GM12878 (cell line): ENCODE data around the gene PARPBP. TPM values are rescaled to one million over a fixed set of nuclear protein-coding genes. Genes with fewer than 3 reads are reported as not detected.

Source experiments
- ATAC-seq: fragments of 200-7000 bp; cut with Tn5 transposase; 3 replicates; pipeline ENCODE4 v1.9.1; 2020; ENCODE audit warnings: mild to moderate bottlenecking, moderate library complexity
- BruUV-seq: library from RNA; stranded (reverse); fragments of 400-500 nt; replicated peaks from 2 replicates; lab custom pipeline; 2021; lab: Mats Ljungman, UMichigan
- CTCF ChIA-PET: fragments of 300-600 bp; sonication (Branson Sonifier 250); formaldehyde crosslinking; extraction: SDS; loops from one replicate; lab custom pipeline; 2021; ENCODE audit warnings: inconsistent platforms; lab: Yijun Ruan, JAX
- POLR2A ChIA-PET: fragments of 350-600 bp; formaldehyde crosslinking; extraction: SDS; loops from one replicate; lab custom pipeline; 2021; ENCODE audit warnings: inconsistent platforms; lab: Charles Lee
- RAD21 ChIA-PET: fragments of 300-600 bp; sonication (Branson Sonifier 250); formaldehyde crosslinking; loops from one replicate; lab custom pipeline; 2023; ENCODE audit warnings: antibody characterized with exemption; ENCODE audit not compliant: unreplicated experiment; lab: Charles Lee
- SMC1A ChIA-PET: fragments of 300-600 bp; sonication (Branson Sonifier 250); formaldehyde crosslinking; loops from one replicate; lab custom pipeline; 2023; ENCODE audit not compliant: unreplicated experiment, uncharacterized antibody; lab: Charles Lee
- DNase-seq: peaks from one replicate; pipeline ENCODE4 v3.0.0-alpha.2; 2011; ENCODE audit warnings: low read depth, low spot score
- FAIRE-seq: peaks from 3 replicates; lab custom pipeline; 2011; peaks lifted over from hg19 to GRCh38; lab: Jason Lieb, UNC
- H2AFZ ChIP-seq: 2 replicates; pipeline ENCODE4 v1.6.0; 2011; ENCODE audit warnings: low read depth, low read length, control low read depth; ENCODE audit not compliant: control insufficient read depth
- H3K27ac ChIP-seq: 2 replicates; pipeline ENCODE4 v1.5.1; 2011; ENCODE audit warnings: control low read depth; ENCODE audit not compliant: control insufficient read depth, insufficient read depth
- H3K27me3 ChIP-seq, 2 experiments: replicated peaks in 1 of 2; 2 replicates each; pipeline versions ENCODE4 v1.6.0 to v1.6.1; 2011; ENCODE audit warnings: low read length in 1 of 2; ENCODE audit not compliant: control insufficient read depth in 2 of 2, insufficient read depth in 2 of 2
- H3K36me3 ChIP-seq, 2 experiments: 2 replicates each; pipeline ENCODE4 v1.5.1; 2011; ENCODE audit warnings: low read length in 1 of 2; ENCODE audit not compliant: control insufficient read depth in 2 of 2, insufficient read depth in 2 of 2
- H3K4me1 ChIP-seq: 2 replicates; pipeline ENCODE4 v1.6.1; 2011; ENCODE audit warnings: mild to moderate bottlenecking, low read length, moderate library complexity, mixed read lengths; ENCODE audit not compliant: control insufficient read depth, insufficient read depth
- H3K4me2 ChIP-seq: 2 replicates; pipeline ENCODE4 v1.6.0; 2011; ENCODE audit warnings: control low read depth; ENCODE audit not compliant: control insufficient read depth, insufficient read depth
- H3K4me3 ChIP-seq: fragments of 200-600 bp; sonication (generic); 2 replicates; pipeline ENCODE4 v1.5.1; 2016
- H3K79me2 ChIP-seq: 2 replicates; pipeline ENCODE4 v1.6.0; 2011; ENCODE audit warnings: low read length; ENCODE audit not compliant: control insufficient read depth, insufficient read depth
- H3K9ac ChIP-seq: 2 replicates; pipeline ENCODE4 v1.8.0; 2011; ENCODE audit warnings: low read length, control low read depth, mixed read lengths; ENCODE audit not compliant: control insufficient read depth, insufficient read depth
- H3K9me3 ChIP-seq: replicated peaks from 3 replicates; pipeline ENCODE4 v1.5.1; 2011; ENCODE audit warnings: mild to moderate bottlenecking, low read length; ENCODE audit not compliant: control insufficient read depth, insufficient read depth
- H4K20me1 ChIP-seq: 2 replicates; pipeline ENCODE4 v1.6.0; 2011; ENCODE audit not compliant: control insufficient read depth, insufficient read depth
- ASH2L ChIP-seq: fragments of 300-600, 200-600 bp; sonication (generic); IDR thresholded peaks from 2 replicates; pipeline ENCODE4 v1.6.1; 2017; ENCODE audit warnings: low read depth, mild to moderate bottlenecking, borderline replicate concordance
- ATF2 ChIP-seq: IDR thresholded peaks from 2 replicates; pipeline ENCODE4 v1.6.1; 2012; ENCODE audit warnings: low read length, inconsistent platforms
- ATF7 ChIP-seq: fragments of 450-650 bp; IDR thresholded peaks from 2 replicates; pipeline ENCODE4 v1.6.1; 2016; ENCODE audit warnings: low read depth, mild to moderate bottlenecking
- BCL11A ChIP-seq: IDR thresholded peaks from 2 replicates; pipeline ENCODE4 v1.6.1; 2011; ENCODE audit warnings: low read depth, low read length
- BHLHE40 ChIP-seq, 2 experiments: fragments of 450-650 bp in 1 of 2; IDR thresholded peaks; 2 replicates each; pipeline ENCODE4 v1.6.1; 2011 to 2017; ENCODE audit warnings: low read depth in 2 of 2, borderline replicate concordance in 1 of 2, improper control_type of control experiment in 1 of 2, low read length in 1 of 2, mild to moderate bottlenecking in 1 of 2
- CBFB ChIP-seq: IDR thresholded peaks from 2 replicates; pipeline ENCODE4 v1.6.1; 2016; ENCODE audit warnings: antibody characterized with exemption, low read depth
- CEBPZ ChIP-seq: fragments of 150-350 bp; IDR thresholded peaks from 2 replicates; pipeline ENCODE4 v1.6.1; 2016; ENCODE audit warnings: low read depth, low read length
- CREB1 ChIP-seq: IDR thresholded peaks from 2 replicates; pipeline ENCODE4 v1.6.1; 2012; ENCODE audit warnings: low read depth, mild to moderate bottlenecking, inconsistent platforms
- IRF4 ChIP-seq: IDR thresholded peaks from 2 replicates; pipeline ENCODE4 v1.6.1; 2011; ENCODE audit warnings: low read depth, low read length
- NBN ChIP-seq: fragments of 450-650 bp; IDR thresholded peaks from 2 replicates; pipeline ENCODE4 v1.6.1; 2016
- NFIC ChIP-seq: IDR thresholded peaks from 2 replicates; pipeline ENCODE4 v1.6.1; 2012; ENCODE audit warnings: low read depth, mild to moderate bottlenecking, inconsistent platforms, low read length, moderate library complexity
- PML ChIP-seq: IDR thresholded peaks from 2 replicates; pipeline ENCODE4 v1.6.1; 2012; ENCODE audit warnings: low read length, inconsistent platforms
- POLR2AphosphoS5 ChIP-seq: IDR thresholded peaks from 2 replicates; pipeline ENCODE4 v1.6.1; 2011; ENCODE audit warnings: mild to moderate bottlenecking, low read length, inconsistent platforms
- RUNX3 ChIP-seq: IDR thresholded peaks from 2 replicates; pipeline ENCODE4 v1.6.1; 2012; ENCODE audit warnings: low read length, inconsistent platforms
- SMARCA5 ChIP-seq: fragments of 450-650 bp; IDR thresholded peaks from 2 replicates; pipeline ENCODE4 v1.6.1; 2017; ENCODE audit warnings: mild to moderate bottlenecking
- SP1 ChIP-seq: IDR thresholded peaks from one replicate; pipeline ENCODE4 v1.6.1; 2011; ENCODE audit warnings: low read depth, low read length
- STAT1 ChIP-seq: fragments of 450-650 bp; conservative IDR thresholded peaks from 2 replicates; pipeline ENCODE4 v1.6.1; 2014; ENCODE audit warnings: antibody characterized with exemption, mild to moderate bottlenecking
- TCF7 ChIP-seq: IDR thresholded peaks from 2 replicates; pipeline ENCODE4 v1.6.1; 2014; ENCODE audit warnings: antibody characterized with exemption, borderline replicate concordance
- ZNF24 ChIP-seq: fragments of 450-650 bp; IDR thresholded peaks from 2 replicates; pipeline ENCODE4 v1.6.1; 2017; ENCODE audit warnings: antibody characterized with exemption, mild to moderate bottlenecking
- ZNF274 ChIP-seq: IDR thresholded peaks from one replicate; pipeline ENCODE4 v1.8.0; 2011; ENCODE audit not compliant: insufficient read length, insufficient read depth
- in situ Hi-C: fragments of 300-500 bp; cut with MboI; formaldehyde crosslinking; loops from 9 replicates; pipeline ENCODE4 v1.14.3; 2018; ENCODE audit warnings: mixed read lengths
- intact Hi-C: fragments of 100-400 bp; cut with micrococcal nuclease; formaldehyde crosslinking; loops from one replicate; pipeline ENCODE4 v1.14.2; 2022; ENCODE audit not compliant: unreplicated experiment
- polyA plus RNA-seq, 11 experiments: library from polyadenylated mRNA; depleted of rRNA in 4 of 11; unstranded in 6 of 11; stranded (reverse) in 5 of 11; fragments of >200 nt; fragmentation: Nextera tagmentation in 4 of 11; fragmentation: Illumina TruSeq in 1 of 11; extraction: Ambion mirVana in 4 of 11; extraction: Trizol in 1 of 11; gene quantifications; 1 replicate in 1 of 11; 2 replicates in 10 of 11; pipeline versions ENCODE4 v1.2.1 to v1.2.3, GENCODE V29; 2011 to 2016; ENCODE audit warnings: inconsistent platforms in 2 of 11, missing spikeins in 2 of 11, low read depth in 1 of 11
- total RNA-seq, 4 experiments: library from RNA; depleted of rRNA in 3 of 4; stranded (reverse); fragments of >200 nt in 3 of 4; fragmentation: Illumina TruSeq in 1 of 4; extraction: Trizol in 1 of 4; gene quantifications; 2 replicates each; pipeline versions ENCODE4 v1.2.1 to v1.2.3, GENCODE V29; 2013 to 2021
- TF ChIP-seq, protein P1 (sequence below): IDR thresholded peaks from 2 replicates; pipeline ENCODE4 v1.6.1; 2011; ENCODE audit warnings: low read depth, low read length, improper control_type of control experiment, borderline replicate concordance

PARPBP gene
- total and polyA plus RNA-seq, 10 of the 15 experiments (the other 5 are each of a cell fraction or from before 2014, with no cell fraction given) = 20.3 to 57.7 (median 32.4) TPM

DNA sequence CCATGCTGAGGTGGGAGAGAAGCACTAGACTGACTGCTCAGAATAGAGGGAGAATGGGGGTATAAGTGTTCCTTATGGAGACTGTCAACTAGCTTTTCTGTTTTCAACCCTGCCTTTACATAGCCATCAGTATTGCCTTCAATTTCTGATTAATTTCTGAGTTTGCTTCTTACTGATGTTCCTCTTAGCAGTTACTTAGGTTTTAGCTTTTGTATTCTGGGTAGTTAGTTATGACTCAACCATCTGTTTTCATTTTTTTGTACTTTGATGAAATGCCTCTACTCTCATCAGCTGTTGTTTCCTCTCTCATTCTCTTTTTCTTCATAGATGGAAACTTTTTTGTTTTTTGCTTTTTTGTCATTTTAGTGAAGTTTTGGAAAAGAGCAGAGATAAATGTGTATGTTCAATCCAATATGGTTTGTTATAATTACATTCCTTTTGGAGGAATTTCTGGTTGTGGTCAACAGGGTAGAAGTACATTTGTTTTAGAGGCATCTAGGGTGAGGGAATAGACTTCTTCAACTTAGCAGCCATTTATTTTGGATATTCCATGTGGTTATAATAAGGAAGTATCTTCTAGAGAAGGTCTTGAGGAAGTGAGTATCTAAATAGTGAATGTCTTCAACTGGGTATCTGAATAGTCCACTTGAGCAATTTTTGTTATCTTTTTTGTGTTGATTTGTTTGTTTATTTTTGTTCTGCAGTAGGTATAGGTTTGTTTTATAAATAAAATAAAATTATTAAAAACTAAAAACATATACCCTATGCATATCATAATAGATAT lies 48.0 kb downstream of the PARPBP start:
- Histone ChIP-seq H3K27me3 (no peaks in the 10 kb centered on the region), H3K36me3 (peaks cover 0 to 3% of the 10 kb centered on the region in 2 experiments; a peak in 1 of 4 replicates), H2AFZ (peak overlapping the region; percentile 37), H3K27ac (peak overlapping the region; percentile 62), H3K9ac (no peak overlapping the region), H3K4me3 (no peak overlapping the region), H4K20me1 (no peaks in the 10 kb centered on the region), H3K4me1 (peaks cover 5% of the 10 kb centered on the region), H3K9me3 (no peaks in the 10 kb centered on the region), H3K79me2 (no peaks in the 10 kb centered on the region), H3K4me2 (peak overlapping the region; percentile 17)
- ChIA-PET POLR2A (interaction anchor here (0.6 kb wide), 1 partner anchor 581 kb away, joined by 3 read pairs; no protein-coding TSS in a partner anchor), SMC1A (interaction anchor here (0.7 to 5.3 kb wide), 17 partner anchors 10 to 572 kb away, joined by 3 to 34 read pairs (median 5); no protein-coding TSS in a partner anchor), RAD21 (interaction anchor here (0.6 to 4.5 kb wide), 11 partner anchors 45 to 572 kb away, joined by 3 to 42 read pairs (median 4); no protein-coding TSS in a partner anchor), CTCF (interaction anchor here (0.7 to 5.7 kb wide), 20 partner anchors 11 to 643 kb away, joined by 3 to 57 read pairs (median 8); partner anchors contain the start of gene IGF1)
- ATAC-seq (peak; percentile 85), FAIRE-seq (peak; percentile 52), DNase-seq (peak; percentile 7)
- intact Hi-C loops (no loop called here), in situ Hi-C loops (no loop called here)
- no TSS peak for BruUV-seq
- peak; percentile 18; the same call in 1 of the 2 replicates for TF ChIP-seq RUNX3
- TF ChIP-seq POLR2AphosphoS5 = no peak
- TF ChIP-seq BHLHE40 (IDR thresholded peaks at IDR 0.05; ENCODE audit: borderline replicate concordance in 1 of 2, low read depth in 2 of 2, low read length in 1 of 2) = no peak
- TF ChIP-seq CREB1 = no peak
- peak; percentile 26; the same call in 1 of the 2 replicates for TF ChIP-seq BCL11A
- 0 out of 2 replicates have a peak, but pooled peaks have one; percentile 37 for TF ChIP-seq ATF2
- peak; percentile 85; the same call in 1 of the 2 replicates for TF ChIP-seq IRF4
- no peak for TF ChIP-seq SMARCA5
- TF ChIP-seq TCF7 = 0 out of 2 replicates have a peak, but pooled peaks have one; percentile 21
- TF ChIP-seq ATF7 = no peak
- TF ChIP-seq SP1 = no peak
- no peak for TF ChIP-seq ASH2L
- TF ChIP-seq CEBPZ = no peak
- no peak for TF ChIP-seq CBFB
- TF ChIP-seq STAT1 = no peak
- TF ChIP-seq PML = no peak
- TF ChIP-seq, protein P1, sequence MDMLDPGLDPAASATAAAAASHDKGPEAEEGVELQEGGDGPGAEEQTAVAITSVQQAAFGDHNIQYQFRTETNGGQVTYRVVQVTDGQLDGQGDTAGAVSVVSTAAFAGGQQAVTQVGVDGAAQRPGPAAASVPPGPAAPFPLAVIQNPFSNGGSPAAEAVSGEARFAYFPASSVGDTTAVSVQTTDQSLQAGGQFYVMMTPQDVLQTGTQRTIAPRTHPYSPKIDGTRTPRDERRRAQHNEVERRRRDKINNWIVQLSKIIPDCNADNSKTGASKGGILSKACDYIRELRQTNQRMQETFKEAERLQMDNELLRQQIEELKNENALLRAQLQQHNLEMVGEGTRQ = no peak
- no peak for TF ChIP-seq NBN
- peak; percentile 84; the same call in 1 of the 2 replicates for TF ChIP-seq NFIC
- no peak for TF ChIP-seq ZNF24
- no peak for TF ChIP-seq ZNF274
